Vagina (tissue), 2 donors: ENCODE data around the gene CXCL1.

ENCODE experiments used
- POLR2A ChIP-seq, 2 donors: fragments of 450-650 bp; IDR thresholded peaks; one replicate each; pipeline ENCODE4 v1.6.1; 2017; ENCODE audit warnings: antibody characterized with exemption in 2 of 2, mild to moderate bottlenecking in 2 of 2, moderate library complexity in 2 of 2
- TF ChIP-seq, protein P1 (sequence below), 3 experiments: fragments of 450-650 bp in 2 of 3; fragments of 200-600 bp in 1 of 3; sonication (generic) in 1 of 3; IDR thresholded peaks; one replicate each; pipeline ENCODE4 v1.5.1; 2017 to 2019; ENCODE audit warnings: antibody characterized with exemption in 3 of 3, mild to moderate bottlenecking in 2 of 3, moderate library complexity in 2 of 3

DNA sequence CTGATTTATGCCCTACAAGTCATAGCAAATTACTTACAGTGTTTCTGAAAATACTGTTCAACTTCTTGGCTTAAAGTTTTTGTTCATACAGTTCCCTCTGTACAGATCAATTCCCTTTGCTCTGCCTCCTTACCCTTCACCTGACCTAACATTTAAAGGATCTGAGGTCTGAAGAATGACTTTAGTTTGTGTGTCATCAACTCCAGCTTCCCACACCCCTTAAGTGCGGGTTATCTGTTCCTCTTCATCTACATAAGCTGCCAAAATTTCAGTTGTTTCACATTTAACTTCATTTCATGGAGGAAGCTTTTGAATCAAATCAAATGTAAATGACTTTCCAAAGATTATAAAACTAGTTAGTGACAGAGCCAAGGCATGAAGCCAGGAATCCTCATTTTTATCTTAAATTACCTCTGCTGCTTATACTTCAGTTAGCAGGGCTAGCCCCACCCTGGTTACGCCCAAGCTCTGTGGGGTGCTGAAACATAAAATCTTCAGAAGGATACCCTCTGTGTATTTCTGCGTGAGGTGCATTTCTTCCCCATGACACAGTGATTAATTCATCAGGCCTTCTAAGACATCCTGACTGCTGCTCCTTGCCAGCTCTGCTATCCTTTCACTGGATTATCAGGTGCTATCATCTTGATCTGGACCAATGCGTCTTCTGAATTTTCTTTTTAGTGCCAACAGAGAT is 16.5 kb downstream of the CXCL1 start:
- TF ChIP-seq, protein P1, sequence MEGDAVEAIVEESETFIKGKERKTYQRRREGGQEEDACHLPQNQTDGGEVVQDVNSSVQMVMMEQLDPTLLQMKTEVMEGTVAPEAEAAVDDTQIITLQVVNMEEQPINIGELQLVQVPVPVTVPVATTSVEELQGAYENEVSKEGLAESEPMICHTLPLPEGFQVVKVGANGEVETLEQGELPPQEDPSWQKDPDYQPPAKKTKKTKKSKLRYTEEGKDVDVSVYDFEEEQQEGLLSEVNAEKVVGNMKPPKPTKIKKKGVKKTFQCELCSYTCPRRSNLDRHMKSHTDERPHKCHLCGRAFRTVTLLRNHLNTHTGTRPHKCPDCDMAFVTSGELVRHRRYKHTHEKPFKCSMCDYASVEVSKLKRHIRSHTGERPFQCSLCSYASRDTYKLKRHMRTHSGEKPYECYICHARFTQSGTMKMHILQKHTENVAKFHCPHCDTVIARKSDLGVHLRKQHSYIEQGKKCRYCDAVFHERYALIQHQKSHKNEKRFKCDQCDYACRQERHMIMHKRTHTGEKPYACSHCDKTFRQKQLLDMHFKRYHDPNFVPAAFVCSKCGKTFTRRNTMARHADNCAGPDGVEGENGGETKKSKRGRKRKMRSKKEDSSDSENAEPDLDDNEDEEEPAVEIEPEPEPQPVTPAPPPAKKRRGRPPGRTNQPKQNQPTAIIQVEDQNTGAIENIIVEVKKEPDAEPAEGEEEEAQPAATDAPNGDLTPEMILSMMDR (IDR thresholded peaks at IDR 0.05): no peak
- TF ChIP-seq POLR2A (IDR thresholded peaks at IDR 0.05): no peak
